GM18498 (cell line): ENCODE data around the gene CDC42EP2.
"Not testable (repeated sequence)": the region's sequence is repeated elsewhere in the genome, so short reads cannot be mapped to it uniquely, and the experiment has no call there.

Source experiments
- ATAC-seq: cut with Tn5 transposase; IDR thresholded peaks from one replicate; pipeline ENCODE4 v1.9.1; 2021; ENCODE audit warnings: mild to moderate bottlenecking, moderate library complexity; ENCODE audit not compliant: unreplicated experiment

The CDC42EP2 gene

GRCh38 chr11:65317025-65317786 lies 2.5 kb downstream of the CDC42EP2 start:
- no peak for ATAC-seq

DNA sequence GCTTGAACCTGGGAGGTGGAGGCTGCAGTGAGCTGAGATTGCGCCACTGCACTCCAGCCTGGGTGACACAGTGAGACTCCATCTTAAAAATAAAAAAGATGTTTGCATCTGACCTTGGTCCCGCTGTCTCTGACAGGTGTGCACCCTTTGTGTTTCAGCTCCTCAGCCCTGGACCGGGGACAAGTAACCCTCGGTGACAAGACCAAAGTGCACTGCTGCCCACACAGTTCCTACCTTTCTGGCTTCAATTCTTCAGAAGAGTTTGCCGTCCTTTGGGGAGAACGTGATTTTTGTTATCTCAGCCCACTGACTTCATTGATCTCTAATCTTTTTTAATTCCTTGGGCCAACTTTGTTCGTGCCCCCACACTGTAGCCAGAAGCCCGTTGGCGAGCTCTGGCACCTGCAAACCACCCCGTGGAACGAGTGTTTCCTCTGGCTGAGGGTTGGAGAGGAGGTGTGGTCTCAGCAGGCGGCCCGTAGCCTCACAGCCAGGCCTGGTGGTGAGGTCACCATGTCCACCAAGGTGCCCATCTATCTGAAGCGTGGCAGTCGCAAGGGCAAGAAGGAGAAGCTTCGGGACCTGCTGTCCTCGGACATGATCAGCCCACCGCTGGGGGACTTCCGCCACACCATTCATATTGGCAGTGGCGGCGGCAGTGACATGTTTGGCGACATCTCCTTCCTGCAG lies 5.9 kb downstream of the CDC42EP2 start:
- ATAC-seq: no peak

GRCh38 chr11:65321076-65321475 lies 6.4 kb downstream of the CDC42EP2 start:
- ATAC-seq: no peak

- no peak for ATAC-seq
Observed at GRCh38 chr11:65321828-65322485, 7.3 kb downstream of the CDC42EP2 start.

- no peak for ATAC-seq
Observed at GRCh38 chr11:65323813-65324212, 9.1 kb downstream of the CDC42EP2 start.

- no peak for ATAC-seq
Observed at GRCh38 chr11:65325435-65325834, 10.8 kb downstream of the CDC42EP2 start.

DNA sequence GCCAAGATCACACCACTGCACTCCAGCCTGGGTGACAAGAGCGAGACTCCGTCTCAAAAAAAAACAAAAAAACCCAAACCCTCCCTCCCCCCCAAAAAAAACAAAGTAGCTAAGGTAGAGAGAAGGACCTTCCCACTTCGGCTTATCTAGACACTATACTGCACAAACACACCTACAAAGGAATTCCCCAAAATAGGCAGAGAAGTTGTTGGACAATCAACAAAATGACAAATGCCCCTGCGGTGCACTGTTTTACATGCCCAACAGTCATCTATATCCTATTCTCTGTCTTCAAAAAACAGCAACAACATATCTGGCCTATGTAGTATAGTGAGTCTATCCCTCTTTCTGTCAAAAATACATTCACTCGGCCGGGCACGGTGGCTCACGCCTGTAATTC lies 12.4 kb downstream of the CDC42EP2 start:
- no peak for ATAC-seq

- ATAC-seq: no peak
Observed at GRCh38 chr11:65329478-65329877, 14.8 kb downstream of the CDC42EP2 start.

GRCh38 chr11:65329944-65330403 lies 15.3 kb downstream of the CDC42EP2 start:
- ATAC-seq: no peak

DNA sequence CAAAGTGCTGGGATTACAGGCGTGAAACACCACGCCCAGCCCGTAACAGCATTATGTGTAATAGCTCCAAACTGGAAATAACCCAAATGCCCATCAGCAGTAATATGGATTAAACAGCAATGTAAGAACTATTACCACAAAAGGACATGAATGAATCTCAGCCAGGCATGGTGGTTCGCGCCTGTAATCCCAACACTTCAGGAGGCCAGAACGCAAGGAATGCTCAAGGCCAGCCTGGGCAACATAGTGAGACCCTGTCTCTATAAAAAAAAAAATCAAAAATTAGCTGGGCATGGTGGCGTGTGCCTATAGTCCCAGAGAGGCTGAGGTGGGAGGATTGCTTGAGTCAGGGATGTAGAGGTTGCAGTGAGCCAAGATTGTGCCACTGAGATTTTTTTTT lies 15.9 kb downstream of the CDC42EP2 start:
- no peak for ATAC-seq

GRCh38 chr11:65332591-65332990 lies 17.9 kb downstream of the CDC42EP2 start:
- ATAC-seq: not testable (repeated sequence)

GRCh38 chr11:65334696-65335295 lies 20.1 kb downstream of the CDC42EP2 start:
- no peak for ATAC-seq

GRCh38 chr11:65338676-65339075 lies 24.0 kb downstream of the CDC42EP2 start:
- ATAC-seq: no peak

- no peak for ATAC-seq
Observed at GRCh38 chr11:65340226-65340625, 25.6 kb downstream of the CDC42EP2 start.

DNA sequence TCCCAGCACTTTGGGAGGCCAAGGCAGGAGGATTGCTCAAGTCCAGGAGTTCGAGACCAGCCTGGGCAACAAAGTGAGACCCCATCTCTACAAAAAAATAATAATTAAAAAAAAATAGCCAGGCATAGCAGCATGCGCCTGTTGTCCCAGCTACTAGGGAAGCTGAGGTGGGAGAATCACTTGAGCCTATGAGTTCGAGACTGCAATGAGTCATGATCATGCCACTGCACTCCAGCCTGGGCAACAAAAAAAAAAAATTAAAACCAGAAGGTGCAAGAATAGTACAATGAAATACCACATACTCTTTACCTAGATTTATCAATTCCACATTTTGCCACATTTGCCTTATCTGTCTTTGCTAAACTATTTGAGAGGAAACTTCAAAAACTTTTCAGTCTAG lies 27.2 kb downstream of the CDC42EP2 start:
- no peak for ATAC-seq

DNA sequence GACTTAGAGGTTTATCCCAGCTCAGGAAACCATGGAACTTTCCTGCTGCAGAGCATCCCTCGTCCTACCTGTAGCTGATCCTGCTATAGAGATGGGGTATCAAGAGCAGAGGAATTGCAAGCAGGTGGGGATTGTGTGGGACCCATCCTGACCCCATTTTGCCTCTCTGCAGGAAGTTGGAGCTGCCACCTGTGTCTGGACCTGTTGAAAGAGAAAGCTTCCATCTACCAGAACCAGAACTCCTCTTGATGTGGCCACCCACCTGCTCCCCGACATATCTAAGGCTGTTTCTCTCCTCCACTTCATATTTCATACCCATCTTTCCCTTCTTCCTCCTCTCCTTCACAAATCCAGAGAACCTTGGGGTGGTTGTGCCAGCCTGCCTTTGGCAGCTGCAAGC lies 36.8 kb downstream of the CDC42EP2 start:
- ATAC-seq: no peak

DNA sequence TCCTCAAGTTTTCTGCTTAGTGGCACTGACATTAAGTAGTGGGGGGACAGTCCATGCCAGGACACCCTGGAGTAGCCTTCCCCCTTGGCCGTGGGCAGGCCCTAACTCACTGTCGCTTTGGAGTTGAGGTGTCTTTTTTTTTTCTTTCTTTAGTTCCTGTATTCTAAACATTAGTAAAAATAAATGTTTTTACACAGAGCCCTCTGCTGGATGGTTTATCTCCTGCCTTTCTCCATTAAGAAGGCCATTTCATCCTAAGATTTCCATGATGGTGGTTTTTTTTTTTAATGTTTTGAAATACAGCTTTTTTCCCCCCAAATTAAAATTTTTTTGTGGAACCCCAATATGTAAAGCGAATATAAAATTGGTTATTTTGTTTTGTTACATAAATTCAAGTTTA lies 38.1 kb downstream of the CDC42EP2 start:
- no peak for ATAC-seq

GRCh38 chr11:65353376-65353775 lies 38.7 kb downstream of the CDC42EP2 start:
- ATAC-seq: no peak

DNA sequence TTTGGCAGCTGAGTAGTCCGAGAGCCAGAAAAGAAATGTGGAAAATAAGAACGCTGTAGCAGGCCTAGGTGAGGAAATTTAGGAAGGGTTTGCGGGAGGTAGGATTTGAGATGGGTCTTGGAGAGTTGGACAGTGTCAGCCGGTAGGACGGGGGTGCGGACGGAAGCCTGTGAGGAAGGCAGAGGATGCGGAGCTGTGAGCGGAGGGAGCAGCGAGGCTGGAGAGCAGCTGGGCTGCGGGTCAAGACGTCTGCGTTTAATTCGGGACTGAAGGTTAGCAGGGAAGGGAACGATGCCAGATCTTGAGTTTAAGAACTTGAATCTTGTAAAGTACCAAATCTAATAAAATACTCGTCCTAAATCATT lies 39.2 kb downstream of the CDC42EP2 start:
- ATAC-seq: no peak

DNA sequence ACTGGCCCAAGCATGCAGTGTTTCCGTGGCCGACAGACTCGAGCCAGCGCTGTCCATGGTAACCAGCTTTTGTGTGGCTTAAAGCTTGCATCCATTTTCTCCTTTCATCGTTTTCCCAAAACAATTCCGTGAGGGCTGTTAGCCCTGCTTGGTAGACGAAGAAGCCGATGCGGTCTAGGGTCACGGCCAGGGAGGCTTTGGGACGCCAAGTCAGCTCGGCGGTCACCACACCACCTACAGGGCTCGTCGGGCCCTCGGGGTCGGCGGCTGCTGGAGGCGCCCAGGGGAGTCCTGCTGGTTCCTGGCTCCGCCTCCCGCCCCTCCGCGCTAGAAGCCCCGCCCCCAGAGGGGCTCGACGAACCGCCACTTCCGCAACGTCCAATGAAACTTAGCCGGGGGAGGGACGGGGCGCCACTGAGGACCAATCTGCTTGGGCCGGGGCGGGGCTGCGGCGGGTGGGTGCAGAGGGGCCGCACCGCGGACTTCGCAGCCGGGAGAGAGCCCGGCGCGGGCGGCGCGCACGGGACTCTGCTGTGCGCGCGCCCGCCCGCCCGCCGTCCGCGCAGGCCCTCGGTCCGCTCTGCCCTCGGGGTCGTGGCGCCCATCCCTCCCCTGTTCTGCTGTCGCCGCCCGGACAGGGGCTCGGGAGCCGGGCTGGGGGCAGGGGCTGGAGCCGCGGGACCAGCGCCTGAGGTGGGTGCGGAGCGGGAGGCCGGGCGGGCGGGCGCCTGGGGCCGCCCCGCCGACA lies 39.8 kb downstream of the CDC42EP2 start, which contains the start of gene TIGD3:
Gene TIGD3 (plus strand): TSS at position 487 of the 748 bp plus-strand sequence. CDS start 1,058 bp downstream, outside the sequence.
- ATAC-seq: peak; percentile 89
